NCI-H2171 (cell line): ENCODE results near the gene RGCC.

Experiments used
- DNase-seq: peaks from one replicate; lab custom pipeline; 2025; lab: John Stamatoyannopoulos, UW

RGCC gene

DNA sequence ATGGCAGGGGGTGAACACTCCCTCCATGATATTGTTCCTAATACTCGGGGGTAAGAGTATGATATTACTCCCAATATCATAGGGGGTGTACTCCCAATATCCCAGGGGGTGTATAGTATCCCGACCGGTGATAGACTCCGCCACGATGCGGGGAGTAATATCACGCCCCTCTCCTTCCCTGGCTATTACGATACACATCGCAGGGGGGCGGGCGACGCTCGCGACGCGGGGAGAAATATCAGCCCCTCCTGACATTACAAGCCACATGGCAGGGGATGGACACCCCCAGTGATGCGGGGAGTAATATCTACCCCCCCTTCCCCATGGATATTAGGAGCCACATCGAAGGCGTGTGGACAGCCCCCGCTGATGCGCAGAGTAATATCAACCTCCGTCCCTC is 3.2 kb upstream of the RGCC start:
- DNase-seq: no peak

GRCh38 chr13:41455725-41456419 is 1.5 kb upstream of the RGCC start:
- no peak for DNase-seq

- no peak for DNase-seq
Observed at GRCh38 chr13:41457589-41458186, 338 bp downstream of the RGCC start.

GRCh38 chr13:41458187-41458760 is 924 bp downstream of the RGCC start:
- DNase-seq: no peak

DNA sequence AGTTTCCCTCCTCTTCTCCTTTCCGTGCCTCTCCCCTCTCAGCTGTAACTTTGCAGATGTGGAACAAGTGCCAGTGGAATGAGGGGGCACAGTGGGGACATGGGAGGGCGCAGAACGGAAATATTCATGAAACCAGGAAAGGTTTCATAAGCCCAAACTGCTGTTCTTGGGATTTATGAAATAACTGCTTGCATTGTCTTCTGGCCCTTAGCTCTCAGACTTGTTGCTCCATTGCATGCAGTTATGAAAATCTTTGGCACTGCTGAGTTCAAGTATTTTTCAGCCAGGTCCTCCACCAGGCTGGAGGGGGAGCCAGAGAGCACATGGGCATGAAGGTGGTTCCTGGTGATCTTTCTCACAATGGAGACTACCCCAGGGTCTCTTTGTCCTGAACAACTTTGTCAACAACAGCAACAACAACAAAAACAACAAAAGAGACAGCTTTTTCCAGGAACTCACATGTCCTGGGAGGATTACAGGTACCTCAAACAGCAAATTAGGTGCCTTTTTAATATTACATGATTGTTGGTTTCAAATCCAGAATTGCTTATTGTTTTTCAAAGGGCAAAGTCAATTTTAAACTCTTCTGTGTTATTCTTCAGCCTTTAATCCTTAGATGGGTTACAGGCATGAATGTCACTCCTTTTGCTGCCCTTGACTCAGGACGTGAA is 1.5 kb downstream of the RGCC start:
- DNase-seq: no peak

- no peak for DNase-seq
Observed at GRCh38 chr13:41459432-41460073, 2.2 kb downstream of the RGCC start.

DNA sequence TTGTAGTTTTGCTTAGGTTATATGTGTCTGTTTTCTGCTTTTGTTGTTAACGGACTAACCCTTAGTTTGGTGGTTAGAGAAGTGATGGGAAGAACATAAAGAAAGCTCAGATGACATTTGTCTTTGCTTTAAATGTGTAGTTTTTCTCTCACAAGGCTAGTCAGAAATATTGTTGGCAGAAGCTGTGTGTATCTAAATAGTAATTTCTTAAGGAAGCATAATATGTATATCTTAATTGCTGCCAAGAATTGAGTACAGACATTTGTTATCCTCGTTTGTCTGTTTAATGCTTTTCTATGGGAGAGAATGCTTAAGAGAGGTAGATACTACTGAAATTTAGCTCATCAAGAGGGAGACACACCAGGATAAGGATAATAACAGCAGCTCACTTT is 2.7 kb downstream of the RGCC start:
- DNase-seq: no peak

DNA sequence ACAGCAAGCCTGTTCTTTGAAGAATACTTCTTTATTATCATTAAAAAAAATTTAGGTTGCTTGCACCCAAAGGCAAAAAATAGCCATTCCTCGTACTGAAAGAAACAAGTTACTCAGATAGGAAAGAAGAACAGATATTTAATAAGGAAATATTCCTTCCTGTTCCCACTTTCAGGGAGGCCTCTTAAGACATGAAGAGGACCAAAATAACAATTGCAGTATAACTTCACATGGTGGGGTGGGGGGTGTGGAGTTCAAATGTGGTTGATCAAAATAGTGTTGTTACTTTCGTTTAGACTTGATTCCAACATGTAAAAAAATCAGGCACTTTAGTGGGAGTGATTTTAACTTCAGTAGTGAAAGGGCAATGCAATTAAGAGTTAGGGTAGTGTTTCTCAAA is 3.6 kb downstream of the RGCC start:
- no peak for DNase-seq

GRCh38 chr13:41461527-41462139 is 4.3 kb downstream of the RGCC start:
- no peak for DNase-seq

DNA sequence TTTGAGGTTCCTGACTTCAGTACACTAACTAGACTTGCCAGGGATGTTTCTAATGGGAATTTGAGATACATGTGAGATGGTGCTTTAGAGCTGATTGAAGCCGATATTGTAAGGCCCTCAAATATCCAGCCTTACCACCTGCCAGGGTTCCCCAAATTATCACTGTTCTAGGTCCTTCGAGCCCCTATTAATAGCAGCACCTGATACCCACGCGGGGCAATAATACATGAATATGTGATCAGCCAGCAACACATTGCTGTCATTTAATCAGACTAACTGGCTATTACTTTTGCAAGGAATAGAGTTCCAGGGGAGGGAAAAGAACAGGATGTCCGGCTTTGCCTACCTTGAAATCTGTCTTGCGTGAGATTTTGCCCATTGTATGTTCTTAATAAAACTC is 5.1 kb downstream of the RGCC start:
- no peak for DNase-seq

DNA sequence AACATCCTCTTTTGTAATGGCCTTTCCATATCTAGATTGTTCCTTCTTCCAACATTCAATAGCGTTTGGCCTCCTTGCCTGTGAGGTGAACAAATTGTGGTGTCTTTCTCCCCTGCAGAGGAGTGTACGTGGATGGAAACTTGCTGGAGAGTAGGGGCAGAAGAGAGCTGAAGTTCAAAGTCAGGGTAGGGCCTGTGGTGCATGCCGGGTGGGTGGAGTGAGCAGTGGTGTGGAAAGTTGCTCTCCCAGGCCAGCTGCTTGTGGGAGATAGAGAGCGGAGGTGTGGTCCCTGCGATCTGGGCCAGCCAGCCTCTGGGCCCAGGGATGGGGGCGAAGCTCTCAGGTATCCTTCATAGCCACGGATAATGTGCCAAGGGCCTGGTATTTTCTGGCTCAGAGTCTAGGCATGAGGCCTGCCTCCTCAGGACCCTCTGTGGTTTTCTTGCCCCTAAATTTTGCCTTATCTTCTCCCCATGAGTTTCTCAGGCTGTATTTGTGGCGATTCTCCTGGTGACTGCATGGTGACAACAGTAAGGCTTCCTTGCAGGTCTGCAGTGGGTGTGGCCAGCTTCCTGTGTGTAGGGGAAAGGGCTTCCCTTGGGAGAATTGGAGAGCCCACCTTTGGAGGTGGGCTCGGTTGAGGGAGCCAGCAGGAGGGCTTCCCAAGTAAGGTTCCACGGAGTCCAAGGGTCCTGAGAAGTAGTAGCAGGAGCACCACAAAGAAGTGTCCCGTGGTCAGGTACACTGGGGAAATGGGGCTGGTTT is 6.7 kb downstream of the RGCC start:
- DNase-seq: no peak

- no peak for DNase-seq
Observed at GRCh38 chr13:41465241-41465847, 8.0 kb downstream of the RGCC start.

- DNase-seq: no peak
Observed at GRCh38 chr13:41465898-41466320, 8.6 kb downstream of the RGCC start.

DNA sequence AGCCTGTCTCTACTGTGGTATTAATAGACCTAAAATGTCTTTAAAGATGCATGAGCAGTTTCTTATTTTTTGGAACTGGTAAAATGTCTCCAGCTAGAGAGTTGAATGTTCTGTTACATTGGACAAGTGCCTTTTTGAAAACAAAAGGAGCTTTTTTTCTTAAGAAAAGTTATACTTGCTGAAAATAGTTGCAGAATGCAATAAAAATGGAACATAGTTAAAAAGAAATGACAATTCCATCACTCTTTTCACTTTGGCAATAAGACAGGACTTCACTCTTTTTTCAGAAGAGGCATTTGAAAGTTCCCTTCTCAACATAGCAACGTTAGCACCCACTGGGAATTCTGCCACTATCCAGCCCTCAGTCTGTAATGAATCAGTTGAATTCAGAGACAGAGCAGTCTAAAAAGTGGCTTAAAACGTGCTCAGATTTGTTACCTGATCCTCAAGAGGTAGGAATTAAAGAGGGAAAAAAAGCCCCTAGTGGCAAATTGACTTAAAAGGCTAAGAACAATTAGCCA is 10.1 kb downstream of the RGCC start:
- no peak for DNase-seq

DNA sequence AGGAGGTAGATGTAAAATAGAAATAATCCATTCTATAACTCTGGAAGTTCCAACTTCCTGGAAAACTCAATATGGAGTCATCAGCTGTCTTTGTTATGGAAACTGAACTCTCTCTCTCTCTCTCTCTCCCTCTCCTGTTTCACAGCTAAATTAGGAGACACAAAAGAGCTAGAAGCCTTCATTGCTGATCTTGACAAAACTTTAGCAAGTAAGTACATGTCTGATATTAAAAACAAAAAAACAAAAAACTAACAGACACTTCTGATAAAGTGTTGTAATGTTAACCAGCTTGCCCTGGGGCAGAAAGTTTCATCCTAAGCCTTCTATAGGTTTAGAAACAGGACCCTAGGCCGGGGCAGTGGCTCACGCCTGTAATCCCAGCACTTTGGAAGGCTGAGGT is 11.3 kb downstream of the RGCC start:
- DNase-seq: no peak

- no peak for DNase-seq
Observed at GRCh38 chr13:41470196-41470595, 12.8 kb downstream of the RGCC start.

DNA sequence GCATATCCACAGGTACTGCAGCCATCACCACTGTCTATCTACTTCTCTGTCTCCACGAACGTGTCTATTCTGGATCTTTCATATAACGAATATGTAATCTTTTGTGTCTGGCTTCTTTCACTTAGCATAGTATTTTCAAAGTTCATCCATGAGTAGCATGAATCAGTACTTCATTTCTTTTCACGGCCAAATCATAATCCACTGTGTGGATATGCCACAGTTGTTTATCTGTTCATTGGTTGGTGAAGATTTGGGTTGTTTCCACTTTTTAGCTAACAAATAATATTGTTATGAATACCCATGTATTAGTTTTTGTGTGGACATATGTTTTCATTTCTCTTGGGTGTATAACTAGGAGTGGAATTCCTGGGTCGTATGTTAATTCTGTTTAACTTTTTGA is 14.4 kb downstream of the RGCC start:
- DNase-seq: no peak

DNA sequence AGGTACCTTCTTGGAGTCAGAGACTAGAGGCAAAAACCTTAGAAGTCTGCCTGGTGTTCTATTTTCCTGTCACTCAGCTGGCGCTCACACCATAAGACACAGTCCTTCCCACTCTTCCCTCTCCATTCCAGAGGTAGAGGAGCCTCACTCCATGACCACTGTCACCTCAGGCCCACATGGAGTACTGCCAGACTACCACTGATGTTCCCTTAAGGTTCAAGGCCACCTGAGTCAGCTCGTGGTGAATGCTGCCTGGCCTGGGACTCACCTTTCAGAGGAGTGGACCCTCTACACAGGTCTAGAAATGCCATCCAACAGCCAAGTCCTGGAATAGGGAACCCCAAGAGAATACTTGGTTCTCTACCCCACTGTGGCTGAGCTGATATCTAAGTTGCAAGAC is 29.9 kb downstream of the RGCC start:
- no peak for DNase-seq

DNA sequence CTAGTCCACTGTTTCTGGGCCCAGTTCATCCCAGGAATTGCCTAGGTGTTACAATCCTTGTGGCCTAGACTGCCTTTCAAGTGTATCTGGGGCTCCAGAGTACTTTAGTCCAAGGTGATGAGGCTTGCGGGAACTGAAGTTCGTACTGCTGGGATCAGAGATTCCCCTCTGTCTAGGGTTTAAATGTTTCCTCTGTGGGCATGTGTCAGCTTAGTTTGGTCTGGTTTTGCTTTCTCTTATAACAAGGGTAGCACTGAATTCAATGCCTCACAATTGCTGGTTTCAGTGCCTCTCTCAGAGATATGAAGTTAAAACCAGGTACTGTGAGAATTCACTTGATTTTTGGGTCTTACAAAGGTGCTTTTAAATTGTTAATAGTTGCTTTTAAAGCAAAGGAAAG is 30.8 kb downstream of the RGCC start:
- DNase-seq: no peak

GRCh38 chr13:41490371-41491015 is 33.1 kb downstream of the RGCC start:
- DNase-seq: no peak
